HG03139 (cell line): ENCODE data around the gene CLK2.
"Not testable (repeated sequence)": the region's sequence is repeated elsewhere in the genome, so short reads cannot be mapped to it uniquely, and the experiment has no call there.

Experiments
- ATAC-seq: cut with Tn5 transposase; IDR thresholded peaks from one replicate; pipeline ENCODE4 v1.9.1; 2021; ENCODE audit not compliant: unreplicated experiment

CLK2 gene

GRCh38 chr1:155297384-155297783 lies 24.1 kb upstream of the CLK2 start:
- ATAC-seq: no peak

GRCh38 chr1:155296661-155297060 lies 23.4 kb upstream of the CLK2 start:
- no peak for ATAC-seq

- ATAC-seq: no peak
Measured at GRCh38 chr1:155295942-155296267, 22.6 kb upstream of the CLK2 start.

DNA sequence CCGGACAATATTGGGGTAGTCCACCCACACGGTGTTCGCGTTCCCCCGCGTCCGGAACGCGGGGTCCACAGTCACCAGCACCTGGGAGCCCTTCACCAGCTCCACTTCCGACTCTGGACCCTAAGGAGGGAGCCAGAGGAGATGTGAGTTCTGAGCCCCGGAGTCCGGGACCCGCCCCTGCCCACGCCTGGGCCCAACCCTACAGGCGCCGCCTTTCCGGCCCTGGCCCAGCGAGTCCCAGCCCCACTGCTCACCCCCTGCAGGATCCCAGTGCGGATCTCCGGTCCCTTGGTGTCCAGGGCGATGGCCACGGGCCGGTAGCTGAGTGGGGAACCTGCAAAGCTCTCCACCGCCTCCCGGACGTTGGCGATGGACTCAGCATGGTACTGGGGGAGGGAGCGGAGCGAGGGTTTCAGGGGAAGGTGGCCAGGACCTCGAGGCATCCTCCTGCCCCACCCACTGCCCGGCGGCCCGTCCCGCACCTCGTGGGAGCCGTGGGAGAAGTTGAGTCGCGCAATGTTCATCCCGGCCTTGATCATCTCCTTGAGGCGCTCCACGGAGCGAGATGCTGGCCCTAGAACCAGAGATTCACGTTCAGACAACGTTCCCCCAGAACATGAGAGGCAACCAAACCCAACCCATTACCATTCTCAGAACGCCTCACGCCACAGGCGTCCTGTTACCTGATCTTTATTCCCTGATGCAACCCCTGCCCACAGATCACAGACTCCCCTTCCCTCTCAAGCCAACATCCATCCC lies 22.1 kb upstream of the CLK2 start:
- ATAC-seq: no peak

DNA sequence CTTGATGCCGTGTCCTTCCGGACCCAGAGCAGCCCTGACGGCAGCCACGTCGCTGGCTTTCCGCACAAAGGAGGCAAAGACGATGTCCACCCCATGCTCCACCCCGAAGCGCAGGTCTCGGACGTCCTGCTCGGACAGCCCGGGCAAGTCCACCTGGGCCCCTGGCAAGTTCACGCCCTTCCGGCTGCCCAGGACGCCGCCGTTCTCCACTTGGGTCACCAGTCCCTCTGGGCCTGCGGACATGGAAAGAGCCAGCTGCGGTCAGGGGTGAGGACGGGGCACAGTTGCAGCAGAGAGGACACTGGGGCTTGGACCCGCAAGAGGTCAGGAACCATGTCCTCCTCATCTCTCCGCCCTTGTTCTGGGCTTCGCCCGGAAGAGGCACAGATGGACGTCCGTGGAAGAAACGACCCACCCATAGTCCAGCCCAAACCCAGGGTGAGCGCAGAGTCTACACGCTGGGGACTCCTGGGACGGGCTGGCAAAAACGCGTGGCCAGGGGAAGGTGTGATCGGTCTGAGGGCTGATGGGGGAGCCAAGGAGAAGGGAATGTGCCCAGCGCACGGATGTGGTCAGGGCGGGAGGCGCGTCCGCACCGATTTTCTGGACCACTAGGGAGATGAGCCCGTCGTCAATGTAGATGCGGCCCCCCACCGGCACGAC lies 21.3 kb upstream of the CLK2 start:
- ATAC-seq: no peak

DNA sequence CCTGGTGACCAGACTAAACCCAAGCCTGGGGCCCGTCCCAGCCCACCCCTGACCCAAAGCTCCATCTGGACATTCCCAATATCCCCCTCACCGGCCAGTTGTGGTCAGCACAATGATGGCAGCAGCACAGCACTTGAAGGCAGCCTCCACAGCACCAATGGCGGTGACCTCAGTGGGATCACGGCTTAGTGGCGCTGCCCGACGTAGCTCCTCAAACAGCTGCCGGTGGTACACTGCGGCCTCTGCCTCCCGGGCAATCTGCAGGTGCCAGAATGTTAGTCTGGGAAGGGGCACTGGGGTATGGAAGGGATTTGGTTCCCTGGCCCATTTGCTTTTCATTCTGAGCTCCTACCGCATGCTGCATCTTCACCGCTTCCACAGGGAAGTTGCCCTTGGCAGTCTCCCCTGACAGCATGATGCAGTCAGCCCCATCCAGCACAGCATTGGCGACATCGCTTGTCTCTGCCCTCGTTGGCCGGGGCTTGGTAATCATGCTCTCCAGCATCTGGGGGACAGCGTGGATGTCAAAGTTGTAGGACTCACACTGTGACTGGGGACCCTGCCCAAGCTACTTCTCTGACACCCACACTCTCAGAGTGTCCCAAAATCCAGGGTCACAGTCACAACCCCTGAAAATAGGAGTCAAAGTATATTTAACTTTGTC lies 19.9 kb upstream of the CLK2 start:
- ATAC-seq: no peak

DNA sequence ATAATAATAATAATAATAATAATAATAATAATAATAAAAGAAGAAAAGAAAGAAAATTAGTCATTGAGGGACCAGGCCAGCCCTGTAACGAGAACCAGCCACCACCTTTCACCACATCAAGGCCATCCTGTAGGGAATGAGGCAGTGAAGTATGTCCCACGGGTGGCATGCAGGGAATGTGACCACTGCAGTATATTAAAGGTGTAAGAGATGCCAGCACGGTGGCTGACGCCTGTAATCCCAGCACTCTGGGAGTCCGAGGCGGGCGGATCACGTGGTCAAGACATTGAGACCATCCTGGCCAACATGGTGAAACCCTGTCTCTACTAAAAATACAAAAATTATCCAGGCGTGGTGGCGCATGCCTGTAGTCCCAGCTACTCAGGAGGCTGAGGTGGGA lies 17.7 kb upstream of the CLK2 start:
- ATAC-seq: not testable (repeated sequence)

GRCh38 chr1:155287987-155288543 lies 14.8 kb upstream of the CLK2 start:
- no peak for ATAC-seq

DNA sequence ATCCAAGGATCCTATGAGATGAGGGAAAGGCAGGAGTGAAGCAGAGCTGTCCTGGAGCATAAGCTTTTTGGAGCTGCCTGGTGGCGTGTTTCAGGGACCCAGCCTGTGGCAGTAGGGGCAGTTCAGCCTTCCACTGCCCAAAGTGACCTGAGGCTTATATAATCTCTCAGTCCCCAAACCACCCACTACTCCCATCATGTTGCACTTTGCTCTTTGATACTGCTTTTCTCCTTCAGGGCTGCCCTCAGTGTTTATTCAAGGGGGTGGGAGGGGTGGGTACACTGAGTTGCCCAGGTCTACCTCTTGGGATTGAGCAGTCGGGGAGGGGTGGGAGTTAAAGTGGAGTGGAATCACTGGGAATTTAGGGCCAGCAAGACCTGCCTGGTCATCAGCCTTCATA lies 13.2 kb upstream of the CLK2 start:
- no peak for ATAC-seq

DNA sequence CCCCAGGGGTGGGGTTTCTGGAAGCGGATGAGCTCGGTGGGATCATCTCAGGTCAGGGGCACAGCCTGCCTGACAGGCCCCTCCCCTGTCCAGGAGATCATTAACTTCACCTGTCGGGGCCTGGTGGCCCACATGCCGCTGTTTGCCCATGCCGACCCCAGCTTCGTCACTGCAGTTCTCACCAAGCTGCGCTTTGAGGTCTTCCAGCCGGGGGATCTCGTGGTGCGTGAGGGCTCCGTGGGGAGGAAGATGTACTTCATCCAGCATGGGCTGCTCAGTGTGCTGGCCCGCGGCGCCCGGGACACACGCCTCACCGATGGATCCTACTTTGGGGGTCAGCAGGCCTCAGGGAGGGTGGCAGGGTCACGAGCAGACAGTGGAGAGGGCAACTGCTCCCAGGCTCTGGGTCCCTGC lies 12.3 kb upstream of the CLK2 start:
- ATAC-seq: no peak

DNA sequence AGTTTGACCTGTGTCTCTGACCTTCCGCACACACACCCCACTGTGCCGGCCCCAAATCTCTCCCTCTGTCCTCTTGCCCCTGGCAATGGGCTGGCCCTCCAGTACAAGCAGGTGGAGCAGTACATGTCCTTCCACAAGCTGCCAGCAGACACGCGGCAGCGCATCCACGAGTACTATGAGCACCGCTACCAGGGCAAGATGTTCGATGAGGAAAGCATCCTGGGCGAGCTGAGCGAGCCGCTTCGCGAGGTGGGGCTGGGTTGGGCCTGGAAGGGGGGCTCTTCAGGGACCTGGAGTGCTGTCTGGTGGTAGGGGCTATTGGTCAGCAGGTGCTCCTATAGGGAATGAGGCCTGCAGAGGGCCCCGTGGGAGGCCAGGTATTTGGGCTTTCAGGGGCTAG lies 11.8 kb upstream of the CLK2 start:
- ATAC-seq: no peak

DNA sequence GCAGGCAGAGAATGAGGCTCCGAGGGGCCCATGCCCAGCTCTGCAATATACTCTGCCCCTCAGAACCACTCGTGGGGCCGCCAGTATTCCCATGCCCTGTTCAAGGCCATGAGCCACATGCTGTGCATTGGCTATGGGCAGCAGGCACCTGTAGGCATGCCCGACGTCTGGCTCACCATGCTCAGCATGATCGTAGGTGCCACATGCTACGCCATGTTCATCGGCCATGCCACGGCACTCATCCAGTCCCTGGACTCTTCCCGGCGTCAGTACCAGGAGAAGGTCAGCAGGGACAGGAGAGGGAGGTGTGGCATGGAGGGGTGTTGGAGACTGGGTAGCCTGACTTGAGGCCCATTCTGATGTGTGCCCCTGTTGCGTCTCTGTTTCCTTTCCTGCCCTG lies 11.2 kb upstream of the CLK2 start:
- no peak for ATAC-seq

GRCh38 chr1:155282488-155283091 lies 9.3 kb upstream of the CLK2 start:
- no peak for ATAC-seq

- ATAC-seq: no peak
Measured at GRCh38 chr1:155279268-155279667, 6.0 kb upstream of the CLK2 start.

- ATAC-seq: no peak
Measured at GRCh38 chr1:155278689-155279160, 5.4 kb upstream of the CLK2 start.

GRCh38 chr1:155277902-155278688 lies 4.8 kb upstream of the CLK2 start:
- no peak for ATAC-seq

GRCh38 chr1:155277070-155277901 lies 4.0 kb upstream of the CLK2 start, which contains the start of gene HCN3:
TSS of gene HCN3 (plus strand) at chr1:155277463. CDS start at chr1:155277591, 128 bp downstream.
- ATAC-seq: peak; percentile 64

DNA sequence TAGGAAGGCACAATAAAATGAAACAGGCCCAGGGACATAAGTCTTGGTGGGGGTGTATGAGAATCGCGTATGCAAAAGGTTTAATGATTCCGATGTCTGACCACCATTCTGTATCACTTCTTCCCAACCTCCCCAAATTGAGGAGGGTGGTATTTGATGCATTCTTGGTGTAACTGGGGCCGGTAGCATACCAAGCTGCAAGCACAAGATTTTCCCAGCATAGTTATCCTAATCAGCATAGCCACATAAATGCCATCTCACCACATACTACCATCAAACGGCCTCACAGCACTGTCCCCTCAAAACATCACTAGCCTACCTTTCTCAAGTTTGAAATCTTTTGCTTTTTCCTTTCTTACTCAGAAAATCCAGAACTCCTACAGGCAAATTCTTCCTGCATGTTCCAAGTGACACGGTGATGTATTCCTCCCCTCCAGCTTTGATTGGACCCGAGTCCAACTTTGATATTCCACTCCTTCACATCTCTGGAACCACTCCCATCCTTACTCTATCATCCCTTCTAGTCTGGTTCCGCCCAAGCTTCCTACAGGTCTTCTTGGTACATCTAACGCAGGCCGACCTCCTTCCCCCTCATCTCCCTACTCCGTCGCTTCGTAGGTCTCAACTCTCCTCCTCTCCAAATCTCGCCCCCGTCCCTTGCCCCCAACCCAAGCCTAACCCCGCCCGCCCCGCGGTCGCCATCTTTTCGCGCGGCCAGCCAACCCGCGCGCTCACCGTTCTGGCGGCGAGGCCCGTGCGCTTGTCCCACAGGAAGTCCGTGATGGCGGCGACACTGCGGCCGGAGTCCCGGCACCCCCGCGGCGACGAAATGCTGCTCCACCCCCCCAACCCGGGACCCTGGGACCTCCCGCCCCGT lies 600 bp downstream of the CLK2 start:
- peak; percentile 14 for ATAC-seq

DNA sequence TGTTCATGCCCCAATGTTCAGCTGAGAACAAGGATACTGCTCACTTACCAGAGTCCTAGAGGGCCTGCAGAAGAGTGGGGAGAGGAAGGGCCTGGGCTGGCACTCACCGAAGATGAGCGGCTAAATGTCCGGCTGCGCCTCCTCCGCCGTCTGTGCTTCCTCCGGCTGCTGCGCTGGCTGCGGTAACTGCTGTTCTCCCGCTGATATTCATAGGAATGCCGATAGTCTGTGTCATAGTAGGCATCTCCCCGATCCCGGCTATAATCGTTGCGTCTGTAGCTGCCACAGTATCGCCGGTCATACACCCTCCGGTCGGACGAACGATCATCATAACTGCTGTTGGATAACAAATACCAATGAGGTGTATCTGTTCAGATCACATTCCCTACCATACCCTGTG lies 3.9 kb downstream of the CLK2 start:
- ATAC-seq: no peak
